SK-N-SH (cell line): ENCODE data around the gene SYNPO2L.

Source experiments
- CHD2 ChIP-seq: fragments of 150-350 bp; IDR thresholded peaks from 2 replicates; pipeline ENCODE4 v1.6.1; 2018; ENCODE audit warnings: low read length; ENCODE audit not compliant: partially characterized antibody
- SMC3 ChIP-seq: IDR thresholded peaks from 2 replicates; pipeline ENCODE4 v1.6.1; 2012; ENCODE audit warnings: low read depth, low read length, improper control_type of control experiment

DNA sequence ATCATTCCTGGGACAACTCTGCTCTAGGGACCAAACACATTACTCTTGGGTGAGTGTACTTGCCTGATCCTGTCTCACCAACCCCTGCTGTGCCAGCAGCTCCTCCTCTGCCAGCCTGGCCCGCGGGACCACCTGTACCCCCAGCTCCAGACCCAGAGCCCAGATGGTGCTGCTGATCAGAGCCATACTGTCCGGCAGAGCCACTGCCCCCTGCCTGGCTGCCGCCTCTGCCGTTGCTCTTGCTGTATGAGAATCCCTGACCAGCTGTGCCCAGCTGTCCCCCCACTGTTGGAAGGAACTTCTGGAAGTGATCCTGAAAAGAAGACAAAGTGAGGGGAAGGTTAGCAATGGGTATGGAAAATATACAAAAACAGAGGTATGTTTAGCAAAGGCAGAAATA, 21.4 kb downstream of the SYNPO2L start:
- TF ChIP-seq CHD2, result no peak
- no peak for TF ChIP-seq SMC3
